Activated naive CD4-positive, alpha-beta T cell treated with anti-CD3 and anti-CD28 coated beads, Interleukin-2, amount 10 ng/mL, durations not matched to agents 7 days and 5 days (primary cell): ENCODE results near the gene FARP2.
"Not testable (repeated sequence)": the region's sequence is repeated elsewhere in the genome, so short reads cannot be mapped to it uniquely, and the experiment has no call there.

Source experiments
- CTCF ChIA-PET: fragments of 350-600 bp; sonication (Branson Sonifier 250); formaldehyde crosslinking; loops from one replicate; lab custom pipeline; 2021; ENCODE audit warnings: antibody characterized with exemption; lab: Charles Lee
- DNase-seq: peaks from one replicate; pipeline ENCODE4 v3.0.0-alpha.2; 2020
- H3K27ac Mint-ChIP-seq: one replicate; pipeline ENCODE4 v1.8.0; 2021; ENCODE audit warnings: mild to moderate bottlenecking, moderate library complexity, mixed read lengths
- H3K27me3 Mint-ChIP-seq: one replicate; pipeline ENCODE4 v1.8.0; 2021; ENCODE audit warnings: mild to moderate bottlenecking, mixed read lengths
- H3K36me3 Mint-ChIP-seq: one replicate; pipeline ENCODE4 v1.8.0; 2021; ENCODE audit warnings: mixed read lengths
- H3K4me1 Mint-ChIP-seq: one replicate; pipeline ENCODE4 v1.8.0; 2021; ENCODE audit warnings: mixed read lengths
- H3K4me3 Mint-ChIP-seq: one replicate; pipeline ENCODE4 v1.8.0; 2021; ENCODE audit warnings: mild to moderate bottlenecking, moderate library complexity, mixed read lengths
- H3K9me3 Mint-ChIP-seq: one replicate; pipeline ENCODE4 v1.8.0; 2021; ENCODE audit warnings: mixed read lengths

The FARP2 gene

DNA sequence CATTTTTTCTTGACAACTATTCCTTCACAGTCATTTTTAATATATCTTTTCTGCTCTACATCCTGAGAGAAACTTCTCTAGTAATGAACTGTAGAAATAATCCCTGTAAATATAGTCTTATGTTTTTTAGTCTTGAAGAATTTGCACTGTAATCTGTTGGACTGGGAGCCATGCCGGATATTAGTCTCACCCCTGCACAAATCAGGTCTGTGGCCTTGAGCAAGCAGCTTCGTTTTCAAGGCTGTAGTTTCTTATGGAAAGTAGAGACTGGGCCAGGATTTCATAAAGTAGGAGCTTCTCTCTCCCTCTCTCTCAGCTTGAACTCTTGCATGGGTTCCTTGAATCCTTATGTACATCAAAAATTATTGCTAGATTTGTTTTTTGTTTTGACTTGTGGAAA is 8.7 kb downstream of the FARP2 start:
- H3K27me3 Mint-ChIP-seq, result no peaks in the 10 kb centered on the region
- CTCF ChIA-PET, result no interaction called here
- H3K4me3 Mint-ChIP-seq, result no peak overlapping the region
- H3K36me3 Mint-ChIP-seq, result no peaks in the 10 kb centered on the region
- H3K27ac Mint-ChIP-seq, result no peak overlapping the region
- H3K4me1 Mint-ChIP-seq, result no peaks in the 10 kb centered on the region
- no peaks in the 10 kb centered on the region for H3K9me3 Mint-ChIP-seq
- no peak for DNase-seq

GRCh38 chr2:241366678-241367077 is 10.6 kb downstream of the FARP2 start:
- DNase-seq, result no peak
- CTCF ChIA-PET, result no interaction called here
- H3K27me3 Mint-ChIP-seq, result no peaks in the 10 kb centered on the region
- no peaks in the 10 kb centered on the region for H3K9me3 Mint-ChIP-seq
- no peak overlapping the region for H3K27ac Mint-ChIP-seq
- no peaks in the 10 kb centered on the region for H3K36me3 Mint-ChIP-seq
- H3K4me3 Mint-ChIP-seq, result no peak overlapping the region
- no peaks in the 10 kb centered on the region for H3K4me1 Mint-ChIP-seq

DNA sequence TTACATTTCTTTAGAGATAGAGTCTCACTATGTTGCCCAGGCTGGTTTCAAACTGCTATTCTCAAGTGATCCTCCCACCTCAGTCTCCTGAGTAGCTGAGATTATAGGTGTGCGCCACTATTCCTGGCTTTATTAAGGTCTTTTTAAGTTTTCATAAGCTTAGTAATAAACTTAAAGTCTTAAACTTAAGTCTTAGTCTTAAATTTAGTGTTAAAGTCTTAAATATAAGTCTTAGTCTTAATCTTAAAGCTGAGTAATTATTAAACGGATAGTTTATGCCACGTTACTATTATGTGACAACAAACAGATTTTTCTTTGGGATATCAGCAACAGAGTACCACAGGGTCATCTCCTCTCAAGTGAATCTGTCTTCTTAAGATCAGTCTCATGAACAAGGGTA is 12.6 kb downstream of the FARP2 start:
- no peak for DNase-seq
- Mint-ChIP-seq H3K4me3 (no peak overlapping the region), H3K9me3 (no peaks in the 10 kb centered on the region), H3K27me3 (no peaks in the 10 kb centered on the region), H3K4me1 (no peaks in the 10 kb centered on the region), H3K36me3 (no peaks in the 10 kb centered on the region), H3K27ac (no peak overlapping the region)
- CTCF ChIA-PET, result no interaction called here

- H3K27me3 Mint-ChIP-seq, result no peaks in the 10 kb centered on the region
- no peak overlapping the region for H3K4me3 Mint-ChIP-seq
- no peaks in the 10 kb centered on the region for H3K4me1 Mint-ChIP-seq
- H3K9me3 Mint-ChIP-seq, result no peaks in the 10 kb centered on the region
- DNase-seq, result no peak
- H3K36me3 Mint-ChIP-seq, result peaks cover 4% of the 10 kb centered on the region
- CTCF ChIA-PET, result no interaction called here
- H3K27ac Mint-ChIP-seq, result no peak overlapping the region
Measured at GRCh38 chr2:241372361-241372992, 16.4 kb downstream of the FARP2 start.

- no peak for DNase-seq
- Mint-ChIP-seq H3K27ac (no peak overlapping the region), H3K4me1 (no peaks in the 10 kb centered on the region), H3K36me3 (peaks cover 4% of the 10 kb centered on the region), H3K4me3 (no peak overlapping the region), H3K9me3 (no peaks in the 10 kb centered on the region), H3K27me3 (no peaks in the 10 kb centered on the region)
- CTCF ChIA-PET, result no interaction called here
Measured at GRCh38 chr2:241373446-241373845, 17.4 kb downstream of the FARP2 start.

DNA sequence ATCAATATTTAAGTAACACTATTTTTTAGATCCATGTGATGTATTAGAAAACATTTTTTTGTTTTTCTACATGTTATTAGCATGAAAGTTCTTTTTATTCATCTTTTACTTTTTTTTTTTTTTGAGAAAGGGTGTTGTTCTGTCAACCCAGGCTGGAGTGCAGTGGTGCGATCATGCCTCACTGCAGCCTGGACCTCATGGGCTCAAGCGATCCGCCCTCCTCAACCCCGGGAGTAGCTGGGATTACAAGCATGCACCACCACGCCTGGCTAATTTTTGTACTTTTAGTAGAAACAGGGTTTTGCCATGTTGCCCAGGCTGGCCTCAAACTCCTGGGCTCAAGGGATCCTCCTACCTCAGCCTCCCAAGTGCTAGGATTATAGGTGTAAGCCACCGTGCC is 17.8 kb downstream of the FARP2 start:
- not testable (repeated sequence) for H3K27me3 Mint-ChIP-seq, H3K4me1 Mint-ChIP-seq, H3K9me3 Mint-ChIP-seq, DNase-seq, H3K36me3 Mint-ChIP-seq, H3K4me3 Mint-ChIP-seq, H3K27ac Mint-ChIP-seq
- CTCF ChIA-PET, result interaction anchor here (1.0 kb wide), 1 partner anchor 18 kb away, joined by 3 read pairs; no protein-coding TSS in a partner anchor

DNA sequence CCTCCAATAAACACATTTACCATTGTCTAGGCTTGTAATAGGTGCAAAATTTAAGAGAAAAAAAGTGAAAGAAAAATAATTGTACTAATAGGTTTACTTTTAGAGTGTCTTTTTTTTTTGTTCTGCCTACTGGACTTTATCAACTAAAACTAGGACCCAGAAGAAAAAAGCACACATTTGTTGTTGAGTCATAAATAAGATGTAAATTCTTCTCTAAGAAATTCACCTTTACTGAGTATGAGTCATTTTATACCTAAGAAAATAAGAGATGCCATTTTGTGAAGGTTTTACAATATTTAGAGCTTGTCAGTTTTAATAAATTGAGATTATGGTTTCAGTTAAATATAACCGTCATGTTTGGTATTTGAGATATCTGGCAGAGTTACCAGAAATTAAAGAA is 19.2 kb downstream of the FARP2 start:
- H3K36me3 Mint-ChIP-seq, result peaks cover 4% of the 10 kb centered on the region
- no peaks in the 10 kb centered on the region for H3K27me3 Mint-ChIP-seq
- no peaks in the 10 kb centered on the region for H3K9me3 Mint-ChIP-seq
- no peak overlapping the region for H3K27ac Mint-ChIP-seq
- H3K4me1 Mint-ChIP-seq, result no peaks in the 10 kb centered on the region
- no peak for DNase-seq
- no peak overlapping the region for H3K4me3 Mint-ChIP-seq
- CTCF ChIA-PET, result no interaction called here

DNA sequence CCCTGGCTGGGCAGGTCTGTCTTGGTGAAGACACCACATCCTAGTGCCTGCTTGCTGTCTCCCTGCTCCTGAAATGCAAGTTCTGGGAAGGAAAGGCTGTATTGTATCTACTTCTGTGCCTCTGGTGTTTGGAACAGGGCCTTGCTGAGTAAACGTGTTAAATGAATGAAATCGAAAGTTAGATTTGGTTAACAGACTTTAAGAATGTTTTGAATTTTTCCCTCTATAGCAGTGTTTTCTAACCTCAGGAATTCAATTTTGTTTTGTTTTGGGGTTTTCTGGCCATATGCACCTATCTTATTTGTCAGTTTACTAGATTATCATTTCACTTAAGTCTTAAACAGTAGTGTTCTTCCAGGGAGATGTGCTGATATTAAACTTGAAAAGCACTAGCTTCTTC is 20.7 kb downstream of the FARP2 start:
- no peak for DNase-seq
- Mint-ChIP-seq H3K4me3 (no peak overlapping the region), H3K4me1 (no peaks in the 10 kb centered on the region), H3K27ac (no peak overlapping the region), H3K9me3 (no peaks in the 10 kb centered on the region), H3K36me3 (peaks cover 4% of the 10 kb centered on the region), H3K27me3 (no peaks in the 10 kb centered on the region)
- CTCF ChIA-PET, result no interaction called here

- Mint-ChIP-seq H3K9me3 (no peaks in the 10 kb centered on the region), H3K27ac (no peak overlapping the region), H3K27me3 (peaks cover 3% of the 10 kb centered on the region), H3K4me1 (no peaks in the 10 kb centered on the region), H3K4me3 (no peak overlapping the region), H3K36me3 (peaks cover 8% of the 10 kb centered on the region)
- no peak for DNase-seq
- CTCF ChIA-PET, result no interaction called here
Measured at GRCh38 chr2:241378816-241379215, 22.7 kb downstream of the FARP2 start.

GRCh38 chr2:241379481-241380480 is 23.7 kb downstream of the FARP2 start:
- Mint-ChIP-seq H3K4me1 (no peaks in the 10 kb centered on the region), H3K36me3 (peaks cover 5% of the 10 kb centered on the region), H3K27me3 (peaks cover 3% of the 10 kb centered on the region), H3K4me3 (no peak overlapping the region), H3K27ac (no peak overlapping the region), H3K9me3 (no peaks in the 10 kb centered on the region)
- CTCF ChIA-PET, result no interaction called here
- DNase-seq, result no peak

GRCh38 chr2:241381872-241382271 is 25.8 kb downstream of the FARP2 start:
- DNase-seq, result no peak
- no peak overlapping the region for H3K4me3 Mint-ChIP-seq
- peaks cover 5% of the 10 kb centered on the region for H3K36me3 Mint-ChIP-seq
- no peak overlapping the region for H3K27ac Mint-ChIP-seq
- H3K4me1 Mint-ChIP-seq, result no peaks in the 10 kb centered on the region
- CTCF ChIA-PET, result no interaction called here
- peaks cover 3% of the 10 kb centered on the region for H3K27me3 Mint-ChIP-seq
- no peaks in the 10 kb centered on the region for H3K9me3 Mint-ChIP-seq

DNA sequence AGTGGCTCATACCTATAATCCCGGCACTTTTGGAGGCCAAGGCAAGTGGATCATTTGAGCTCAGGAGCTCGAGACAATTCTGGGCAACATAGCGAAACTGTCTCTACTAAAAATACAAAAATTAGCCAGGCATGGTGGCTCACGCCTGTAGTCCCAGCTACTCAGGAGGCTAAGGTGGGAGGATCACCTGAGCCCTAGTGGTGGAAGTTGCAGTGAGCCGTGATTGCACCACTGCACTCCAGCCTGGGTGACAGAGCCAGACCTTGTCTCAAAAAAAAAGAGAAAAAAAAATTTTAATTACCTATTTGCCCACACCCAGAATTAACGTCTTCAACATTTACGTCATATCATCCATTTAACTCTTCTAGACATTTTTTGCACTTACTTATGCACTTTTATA is 29.4 kb downstream of the FARP2 start:
- H3K27me3 Mint-ChIP-seq, H3K27ac Mint-ChIP-seq, H3K9me3 Mint-ChIP-seq, DNase-seq, H3K4me1 Mint-ChIP-seq, H3K4me3 Mint-ChIP-seq, H3K36me3 Mint-ChIP-seq, CTCF ChIA-PET: not testable (repeated sequence)

- Mint-ChIP-seq H3K4me3 (no peak overlapping the region), H3K9me3 (no peaks in the 10 kb centered on the region), H3K27ac (no peak overlapping the region), H3K4me1 (no peaks in the 10 kb centered on the region), H3K27me3 (peaks cover 3% of the 10 kb centered on the region), H3K36me3 (peaks cover 7% of the 10 kb centered on the region)
- CTCF ChIA-PET, result interaction anchor here (1.0 kb wide), 1 partner anchor 28 kb away, joined by 3 read pairs; no protein-coding TSS in a partner anchor
- DNase-seq, result no peak
Measured at GRCh38 chr2:241386519-241386918, 30.4 kb downstream of the FARP2 start.

DNA sequence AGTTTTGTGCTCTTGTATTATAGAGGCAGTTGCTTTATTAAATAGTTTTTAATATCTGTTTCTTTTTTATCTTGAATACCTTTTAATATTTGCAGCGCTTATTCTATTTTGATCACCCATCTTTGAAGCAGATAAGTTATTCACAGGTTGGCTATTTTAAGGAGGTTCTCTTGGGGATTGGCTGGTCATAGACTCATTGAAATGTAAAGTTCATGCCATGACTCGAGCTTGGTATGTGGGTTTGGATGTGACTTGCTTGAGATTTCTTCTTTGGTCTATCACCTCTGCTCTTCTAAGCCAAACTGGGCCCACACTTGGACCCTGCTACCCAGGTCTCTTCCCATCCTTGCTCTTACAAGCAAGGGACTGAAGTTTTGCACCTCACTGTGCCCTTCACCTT is 33.6 kb downstream of the FARP2 start:
- CTCF ChIA-PET, result no interaction called here

More for the DNA sequence above, 33.6 kb downstream of the FARP2 start:
- no peaks in the 10 kb centered on the region for H3K27me3 Mint-ChIP-seq
- H3K9me3 Mint-ChIP-seq, result no peaks in the 10 kb centered on the region
- no peak overlapping the region for H3K4me3 Mint-ChIP-seq
- no peak for DNase-seq
- H3K27ac Mint-ChIP-seq, result no peak overlapping the region
- peaks cover 3% of the 10 kb centered on the region for H3K36me3 Mint-ChIP-seq
- no peaks in the 10 kb centered on the region for H3K4me1 Mint-ChIP-seq
